Measurements from ENCODE around the gene MEGF6. TPM values are rescaled to one million over a fixed set of nuclear protein-coding genes. Genes with fewer than 3 reads are reported as not detected.
"Not testable (repeated sequence)": the region's sequence is repeated elsewhere in the genome, so short reads cannot be mapped to it uniquely, and the experiment has no call there.

MEGF6 gene
- total RNA-seq, 1 experiment from 2014 or later = 21.3 TPM

DNA sequence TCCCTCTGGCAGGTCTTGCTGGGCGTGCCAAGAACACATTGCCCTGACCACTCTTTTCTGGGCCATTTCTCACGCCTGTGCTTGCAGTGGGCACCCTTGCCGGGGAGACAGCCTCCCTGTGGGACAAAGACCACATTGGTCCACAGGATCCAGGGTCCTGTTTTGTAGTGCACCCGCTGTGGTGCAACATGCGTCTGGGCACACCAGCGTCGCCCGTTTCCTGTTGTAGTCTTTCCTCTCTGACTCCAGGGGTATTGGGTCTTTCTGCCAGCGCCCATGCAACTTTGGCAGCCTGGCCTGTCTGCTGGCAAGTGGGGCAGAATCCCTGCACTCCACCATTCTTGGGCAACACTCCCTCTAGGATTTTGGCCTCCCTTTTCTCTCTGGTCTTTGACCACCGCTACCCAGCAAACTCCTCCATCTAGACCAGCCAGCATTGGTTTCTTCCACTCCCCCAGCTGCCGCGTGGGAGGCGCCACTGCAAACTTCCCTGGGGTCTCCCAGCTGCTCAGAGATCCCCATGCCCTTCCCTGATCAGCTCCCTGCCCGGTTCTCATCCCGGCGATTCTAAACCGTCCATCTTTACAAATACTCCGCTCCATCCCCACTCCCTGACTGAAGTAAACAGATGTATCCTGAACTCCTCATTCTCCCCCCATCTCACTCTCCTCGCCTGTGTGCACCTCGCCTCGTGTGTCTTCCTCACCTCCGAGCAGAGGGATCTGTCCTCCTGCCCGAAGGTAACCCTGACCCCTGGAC, 12.3 kb upstream of the MEGF6 start:
- no peak for DNase-seq
- peak overlapping the region; percentile 87 to 92 for H3K4me3 Mint-ChIP-seq

DNA sequence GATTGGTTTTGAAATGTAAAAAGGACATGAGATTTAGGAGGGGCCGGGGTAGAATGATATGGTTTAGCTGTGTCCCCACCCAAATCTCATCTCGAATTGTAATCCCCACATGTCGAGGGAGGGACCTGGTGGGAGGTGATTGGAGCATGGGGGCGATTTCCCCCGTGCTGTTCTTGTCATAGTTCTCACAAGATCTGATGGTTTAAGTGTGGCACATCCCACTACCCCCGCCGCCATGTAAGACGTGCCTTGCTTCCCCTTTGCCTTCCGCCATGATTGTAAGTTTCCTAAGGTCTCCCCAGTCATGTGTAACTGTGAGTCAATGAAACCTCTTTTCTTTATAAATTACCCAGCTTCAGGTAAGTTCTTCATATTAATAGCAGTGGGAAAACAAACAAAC, 10.8 kb upstream of the MEGF6 start:
- H4K5ac ChIP-seq (ENCODE audit: insufficient read length, low read depth, low read length); H3K18ac ChIP-seq (ENCODE audit: insufficient read length, low read depth, low read length); H2AFZ ChIP-seq (ENCODE audit: low read length); H2BK15ac ChIP-seq (ENCODE audit: low read depth, low read length); H3K27ac Mint-ChIP-seq; H2AK5ac ChIP-seq (ENCODE audit: insufficient read length, low read length); H3K56ac ChIP-seq (ENCODE audit: insufficient read length, low read depth, low read length); H3K23ac ChIP-seq (ENCODE audit: insufficient read length, low read depth, low read length); H2BK120ac ChIP-seq (ENCODE audit: low read depth, low read length, poor library complexity, severe bottlenecking); DNase-seq; H2BK12ac ChIP-seq (ENCODE audit: insufficient read length, low read depth, low read length); H3K23me2 ChIP-seq (ENCODE audit: insufficient read length, low read depth, low read length, poor library complexity, severe bottlenecking); H3K27me3 ChIP-seq (ENCODE audit: insufficient read depth, low read length); H3K36me3 Mint-ChIP-seq (ENCODE audit: insufficient read depth in 1 of 3, low read depth in 3 of 3); H2BK5ac ChIP-seq (ENCODE audit: insufficient read length, low read length); H3K4ac ChIP-seq (ENCODE audit: low read depth, low read length); H3K9ac ChIP-seq (ENCODE audit: extremely low read depth, insufficient read length, low read length); H4K91ac ChIP-seq (ENCODE audit: insufficient read length, low read depth, low read length); H3K9me3 ChIP-seq (ENCODE audit: control insufficient read depth, low read depth, low read length); H3K9me3 Mint-ChIP-seq; H3T11ph ChIP-seq (ENCODE audit: low read length); H3K79me2 ChIP-seq (ENCODE audit: insufficient read depth, low read length); H3K4me1 ChIP-seq (ENCODE audit: insufficient read depth, low read length); H2BK20ac ChIP-seq (ENCODE audit: low read depth, low read length, poor library complexity, severe bottlenecking); H3K14ac ChIP-seq (ENCODE audit: insufficient read depth, low read length); H4K20me1 ChIP-seq (ENCODE audit: control insufficient read depth, insufficient read depth, insufficient read length); H3K4me2 ChIP-seq (ENCODE audit: insufficient read depth, insufficient read length, low read length); H3K27ac ChIP-seq (ENCODE audit: insufficient read length, low read depth, low read length); H3K79me1 ChIP-seq (ENCODE audit: insufficient read depth, low read depth, low read length, poor library complexity, severe bottlenecking); H4K8ac ChIP-seq (replicated peaks; ENCODE audit: insufficient read length, low read depth, low read length): not testable (repeated sequence)
- peaks cover 22% of the 10 kb centered on the region for H3K27me3 Mint-ChIP-seq (ENCODE audit: low read depth)
- peaks cover 17 to 20% of the 10 kb centered on the region in 2 experiments for H3K4me1 Mint-ChIP-seq
- peak overlapping the region in 1 of 2 experiments; percentile 15; a peak in 1 of 5 replicates for H3K4me3 Mint-ChIP-seq
- WGBS (ENCODE audit: extremely low coverage, insufficient read length, low lambda C conversion rate) = no CpG with 5 or more reads among the region's 9 CpGs

More for the DNA sequence above, 12.3 kb upstream of the MEGF6 start:
- Histone ChIP-seq H2BK20ac (ENCODE audit: low read depth, low read length, poor library complexity, severe bottlenecking) (no peak overlapping the region), H2BK15ac (ENCODE audit: low read depth, low read length) (no peak overlapping the region), H3K79me2 (ENCODE audit: insufficient read depth, low read length) (no peaks in the 10 kb centered on the region), H3K56ac (ENCODE audit: insufficient read length, low read depth, low read length) (no peak overlapping the region), H3K23ac (ENCODE audit: insufficient read length, low read depth, low read length) (no peak overlapping the region), H3K79me1 (ENCODE audit: insufficient read depth, low read depth, low read length, poor library complexity, severe bottlenecking) (no peaks in the 10 kb centered on the region), H2BK5ac (ENCODE audit: insufficient read length, low read length) (no peak overlapping the region), H3K23me2 (ENCODE audit: insufficient read length, low read depth, low read length, poor library complexity, severe bottlenecking) (peaks cover 9% of the 10 kb centered on the region), H3K14ac (ENCODE audit: insufficient read depth, low read length) (peak overlapping the region; percentile 13; the same call in 1 of the 2 replicates), H3K9ac (ENCODE audit: extremely low read depth, insufficient read length, low read length) (peak overlapping the region; percentile 45), H4K8ac (replicated peaks; ENCODE audit: insufficient read length, low read depth, low read length) (no peak overlapping the region), H3K9me3 (ENCODE audit: control insufficient read depth, low read depth, low read length) (no peaks in the 10 kb centered on the region), H3K4me2 (ENCODE audit: insufficient read depth, insufficient read length, low read length) (peak overlapping the region; percentile 90), H2BK120ac (ENCODE audit: low read depth, low read length, poor library complexity, severe bottlenecking) (no peak overlapping the region), H2AK5ac (ENCODE audit: insufficient read length, low read length) (no peak overlapping the region), H3K18ac (ENCODE audit: insufficient read length, low read depth, low read length) (no peak overlapping the region), H3K4me1 (ENCODE audit: insufficient read depth, low read length) (no peaks in the 10 kb centered on the region), H2BK12ac (ENCODE audit: insufficient read length, low read depth, low read length) (no peak overlapping the region), H2AFZ (ENCODE audit: low read length) (no peak overlapping the region), H4K20me1 (ENCODE audit: control insufficient read depth, insufficient read depth, insufficient read length) (no peaks in the 10 kb centered on the region), H3K4ac (ENCODE audit: low read depth, low read length) (no peak overlapping the region), H3K27me3 (ENCODE audit: insufficient read depth, low read length) (no peaks in the 10 kb centered on the region), H4K5ac (ENCODE audit: insufficient read length, low read depth, low read length) (no peak overlapping the region), H3T11ph (ENCODE audit: low read length) (no peak overlapping the region), H4K91ac (ENCODE audit: insufficient read length, low read depth, low read length) (no peak overlapping the region), H3K27ac (ENCODE audit: insufficient read length, low read depth, low read length) (no peak overlapping the region)
- peaks cover 22% of the 10 kb centered on the region for H3K27me3 Mint-ChIP-seq (ENCODE audit: low read depth)
- peaks cover 3 to 16% (median 12%) of the 10 kb centered on the region in 3 experiments; a peak in 5 of 7 replicates for H3K36me3 Mint-ChIP-seq (ENCODE audit: insufficient read depth in 1 of 3, low read depth in 3 of 3)
- H3K4me1 Mint-ChIP-seq = peaks cover 14 to 17% of the 10 kb centered on the region in 2 experiments
- H3K9me3 Mint-ChIP-seq = no peaks in the 10 kb centered on the region
- peak overlapping the region in 1 of 3 experiments; percentile 84; a peak in 1 of 7 replicates for H3K27ac Mint-ChIP-seq
- no CpG with 5 or more reads among the region's 23 CpGs for WGBS (ENCODE audit: extremely low coverage, insufficient read length, low lambda C conversion rate)
- TF ChIP-seq CTCF (conservative IDR thresholded peaks at IDR 0.05) = no peak
